GM12874 (cell line): ENCODE measurements around the gene NAA80.

ENCODE experiments used
- TF ChIP-seq, protein P1 (sequence below): IDR thresholded peaks from 2 replicates; pipeline ENCODE4 v1.5.1; 2011; ENCODE audit warnings: low read depth, mild to moderate bottlenecking, control low read depth, low read length, moderate library complexity; ENCODE audit not compliant: insufficient read depth

Gene NAA80

DNA sequence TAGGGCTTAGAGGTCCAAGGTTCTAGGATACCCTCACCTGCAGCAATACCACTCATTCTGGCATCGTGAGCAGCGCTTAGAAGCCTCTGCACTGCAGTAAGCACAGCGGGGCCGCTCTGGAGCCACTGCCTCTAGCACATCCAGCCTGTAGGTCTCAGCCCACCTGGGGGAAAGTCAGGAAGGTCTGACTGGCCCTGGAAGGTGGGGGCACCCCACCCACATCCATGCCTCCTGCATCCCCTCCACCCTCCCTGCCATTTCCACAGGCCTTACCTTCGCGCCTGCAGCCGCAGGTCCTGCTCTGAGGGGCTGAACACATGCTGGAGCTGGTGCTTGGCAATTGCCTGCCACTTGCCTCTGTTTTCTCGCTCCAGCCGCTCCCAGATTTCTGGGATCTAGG is 42.3 kb upstream of the NAA80 start:
- TF ChIP-seq, protein P1, sequence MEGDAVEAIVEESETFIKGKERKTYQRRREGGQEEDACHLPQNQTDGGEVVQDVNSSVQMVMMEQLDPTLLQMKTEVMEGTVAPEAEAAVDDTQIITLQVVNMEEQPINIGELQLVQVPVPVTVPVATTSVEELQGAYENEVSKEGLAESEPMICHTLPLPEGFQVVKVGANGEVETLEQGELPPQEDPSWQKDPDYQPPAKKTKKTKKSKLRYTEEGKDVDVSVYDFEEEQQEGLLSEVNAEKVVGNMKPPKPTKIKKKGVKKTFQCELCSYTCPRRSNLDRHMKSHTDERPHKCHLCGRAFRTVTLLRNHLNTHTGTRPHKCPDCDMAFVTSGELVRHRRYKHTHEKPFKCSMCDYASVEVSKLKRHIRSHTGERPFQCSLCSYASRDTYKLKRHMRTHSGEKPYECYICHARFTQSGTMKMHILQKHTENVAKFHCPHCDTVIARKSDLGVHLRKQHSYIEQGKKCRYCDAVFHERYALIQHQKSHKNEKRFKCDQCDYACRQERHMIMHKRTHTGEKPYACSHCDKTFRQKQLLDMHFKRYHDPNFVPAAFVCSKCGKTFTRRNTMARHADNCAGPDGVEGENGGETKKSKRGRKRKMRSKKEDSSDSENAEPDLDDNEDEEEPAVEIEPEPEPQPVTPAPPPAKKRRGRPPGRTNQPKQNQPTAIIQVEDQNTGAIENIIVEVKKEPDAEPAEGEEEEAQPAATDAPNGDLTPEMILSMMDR, result no peak

DNA sequence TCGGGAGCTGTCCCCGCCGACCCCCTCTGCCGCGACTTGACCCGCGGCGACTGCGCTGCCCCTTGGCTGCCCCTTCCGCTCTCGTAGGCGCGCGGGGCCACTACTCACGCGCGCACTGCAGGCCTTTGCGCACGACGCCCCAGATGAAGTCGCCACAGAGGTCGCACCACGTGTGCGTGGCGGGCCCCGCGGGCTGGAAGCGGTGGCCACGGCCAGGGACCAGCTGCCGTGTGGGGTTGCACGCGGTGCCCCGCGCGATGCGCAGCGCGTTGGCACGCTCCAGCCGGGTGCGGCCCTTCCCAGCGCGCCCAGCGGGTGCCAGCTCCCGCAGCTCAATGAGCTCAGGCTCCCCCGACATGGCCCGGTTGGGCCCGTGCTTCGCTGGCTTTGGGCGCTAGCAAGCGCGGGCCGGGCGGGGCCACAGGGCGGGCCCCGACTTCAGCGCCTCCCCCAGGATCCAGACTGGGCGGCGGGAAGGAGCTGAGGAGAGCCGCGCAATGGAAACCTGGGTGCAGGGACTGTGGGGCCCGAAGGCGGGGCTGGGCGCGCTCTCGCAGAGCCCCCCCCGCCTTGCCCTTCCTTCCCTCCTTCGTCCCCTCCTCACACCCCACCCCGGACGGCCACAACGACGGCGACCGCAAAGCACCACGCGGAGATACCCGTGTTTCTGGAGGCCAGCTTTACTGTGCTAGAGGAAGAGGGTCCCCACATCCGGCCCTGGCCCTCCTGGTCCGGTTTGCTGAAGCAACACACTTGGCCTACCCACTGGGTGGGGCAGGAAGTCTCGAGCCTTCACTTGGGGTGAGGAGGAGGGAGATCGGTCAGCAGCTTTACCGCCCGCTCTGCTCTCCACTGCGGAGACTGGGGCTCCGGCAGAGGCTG is 41.5 kb upstream of the NAA80 start, which contains the start of gene RASSF1:
TSS of gene RASSF1 (minus strand) at position 389 of the 882 bp plus-strand sequence. CDS start at position 358, 31 bp downstream.
- TF ChIP-seq, protein P1, result no peak

DNA sequence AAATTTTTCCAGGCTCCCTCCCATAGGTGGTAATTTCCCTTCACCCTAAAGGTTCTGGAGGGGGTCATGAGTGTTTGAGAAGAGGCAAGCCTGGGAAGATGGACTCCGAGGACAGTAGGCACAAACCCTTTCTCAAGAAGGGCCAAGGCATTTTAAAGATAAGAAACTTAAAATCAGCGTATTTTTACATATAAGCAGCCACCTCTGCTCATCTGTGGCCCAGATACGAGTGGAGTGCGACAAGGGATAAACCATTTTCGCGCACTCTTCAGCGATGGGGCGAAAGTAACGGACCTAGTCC is 40.9 kb upstream of the NAA80 start:
- TF ChIP-seq, protein P1, result no peak

DNA sequence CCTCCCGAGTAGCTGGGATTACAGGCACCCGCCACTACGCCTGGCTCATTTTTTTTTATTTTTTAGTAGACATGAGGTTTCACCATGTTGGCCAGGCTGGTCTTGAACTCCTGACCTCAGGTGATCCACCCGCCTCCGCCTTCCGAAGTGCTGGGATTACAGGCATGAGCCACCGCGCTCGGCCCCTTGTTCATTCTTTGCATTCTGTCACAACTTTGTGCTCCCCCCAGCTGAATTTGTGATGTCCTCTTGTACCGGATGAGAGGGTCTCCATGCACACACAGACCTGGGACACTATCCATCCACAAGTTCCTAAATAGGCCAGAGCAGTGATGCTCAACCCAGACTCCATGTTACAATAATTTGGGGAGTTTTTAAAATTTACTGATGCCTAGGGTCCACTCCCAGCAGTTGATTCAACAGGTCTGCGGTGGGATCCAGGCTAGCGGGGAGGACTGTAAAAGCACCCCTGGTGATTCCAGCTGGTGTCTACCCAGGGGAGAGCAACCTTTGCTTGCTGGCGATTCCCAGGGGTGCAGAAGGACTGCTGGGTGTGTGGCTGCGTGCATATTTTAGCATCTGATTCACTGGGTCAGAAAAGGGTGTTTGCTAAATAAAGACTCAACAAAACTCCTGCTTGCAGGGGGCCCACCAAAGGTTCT is 40.4 kb upstream of the NAA80 start:
- TF ChIP-seq, protein P1, result no peak

DNA sequence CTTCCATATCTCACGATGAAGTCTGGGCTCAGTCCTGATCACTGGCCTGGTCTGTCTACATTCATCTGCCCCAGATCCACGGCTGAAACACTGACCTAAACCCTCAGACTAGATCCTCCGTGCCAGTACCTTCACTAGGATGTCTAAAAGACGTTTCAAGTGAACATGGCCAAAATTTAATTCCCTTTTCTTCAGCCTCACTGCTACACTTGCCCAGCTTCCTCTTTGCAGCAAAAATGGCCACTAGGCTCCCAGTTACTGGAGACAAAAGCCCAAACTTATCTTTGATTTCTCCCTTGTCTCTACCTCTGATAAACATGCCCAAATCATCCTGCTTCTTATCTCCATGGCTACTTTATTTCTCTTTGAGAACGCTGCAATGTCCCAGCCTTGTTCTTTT is 39.8 kb upstream of the NAA80 start:
- TF ChIP-seq, protein P1, result no peak

DNA sequence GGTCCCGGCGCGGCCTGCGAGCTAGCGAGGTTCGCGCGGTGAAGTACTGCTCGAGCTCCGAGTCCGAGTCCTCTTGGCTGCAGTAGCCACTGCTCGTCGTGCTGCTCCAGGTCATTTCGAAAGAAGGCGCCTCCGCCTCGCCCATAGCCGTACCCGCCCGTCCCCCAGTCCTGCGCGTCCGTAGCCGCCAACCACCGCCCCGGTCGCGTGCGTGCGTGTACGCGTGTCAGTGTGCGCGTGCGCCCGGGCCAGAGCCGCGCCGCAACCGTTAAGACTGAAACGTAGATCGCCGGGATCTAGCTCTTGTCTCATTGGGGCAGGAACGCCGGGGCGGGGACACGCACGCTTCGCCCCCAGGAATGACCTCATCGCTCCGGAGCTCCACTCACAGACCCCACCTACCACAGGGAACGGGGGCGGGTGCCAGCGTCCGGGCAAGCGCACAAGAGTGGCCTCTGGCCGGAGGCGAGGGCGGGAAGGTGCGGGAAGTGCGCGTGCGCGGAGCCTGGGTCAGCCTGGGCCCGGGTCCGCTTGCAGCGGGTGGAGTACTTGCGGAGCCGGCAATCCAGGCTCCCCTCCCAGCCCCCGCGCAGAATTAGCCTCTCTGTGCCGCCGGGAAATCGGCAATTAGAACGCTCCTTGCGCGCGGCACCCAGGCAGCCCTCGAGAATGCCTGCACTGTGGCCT is 38.1 kb upstream of the NAA80 start:
- TF ChIP-seq, protein P1, result no peak
